Immature natural killer cell (primary cell): Measurements from ENCODE around the gene ETHE1. TPM values are rescaled to one million over a fixed set of nuclear protein-coding genes. Genes with fewer than 3 reads are reported as not detected.
"Not testable (repeated sequence)": the region's sequence is repeated elsewhere in the genome, so short reads cannot be mapped to it uniquely, and the experiment has no call there.

ENCODE experiments used
- DNase-seq, 3 donors: peaks; one replicate each; pipeline ENCODE4 v3.0.0; 2022; ENCODE audit warnings: mixed read lengths in 1 of 3
- H3K27ac Mint-ChIP-seq, 6 donors: one replicate each; pipeline ENCODE4 v1.8.0; 2020; ENCODE audit warnings: mixed read lengths in 6 of 6, mild to moderate bottlenecking in 5 of 6, inconsistent platforms in 4 of 6, moderate library complexity in 3 of 6
- H3K27me3 Mint-ChIP-seq, 3 donors: one replicate each; pipeline ENCODE4 v1.8.0; 2020 to 2021; ENCODE audit warnings: low read depth in 3 of 3, mild to moderate bottlenecking in 3 of 3, mixed read lengths in 3 of 3, moderate library complexity in 3 of 3, inconsistent platforms in 1 of 3
- H3K36me3 Mint-ChIP-seq, 3 donors: one replicate each; pipeline ENCODE4 v1.8.0; 2020; ENCODE audit warnings: mixed read lengths in 3 of 3, inconsistent platforms in 2 of 3, mild to moderate bottlenecking in 2 of 3
- H3K4me1 Mint-ChIP-seq, 2 donors: one replicate each; pipeline ENCODE4 v1.8.0; 2020; ENCODE audit warnings: inconsistent platforms in 2 of 2, mild to moderate bottlenecking in 2 of 2, mixed read lengths in 2 of 2, moderate library complexity in 1 of 2
- H3K4me3 Mint-ChIP-seq, 5 donors: one replicate each; pipeline ENCODE4 v1.8.0; 2020; ENCODE audit warnings: mild to moderate bottlenecking in 5 of 5, mixed read lengths in 5 of 5, inconsistent platforms in 3 of 5, moderate library complexity in 3 of 5
- H3K9me3 Mint-ChIP-seq, 6 donors: one replicate each; pipeline ENCODE4 v1.8.0; 2020; ENCODE audit warnings: mild to moderate bottlenecking in 6 of 6, mixed read lengths in 6 of 6, inconsistent platforms in 4 of 6, moderate library complexity in 3 of 6
- polyA plus RNA-seq, 3 donors: library from polyadenylated mRNA; unstranded; fragments of 300-500 nt; fragmentation: Illumina TruSeq; gene quantifications; one replicate each; pipeline ENCODE4 v1.2.3, GENCODE V29; 2021

The ETHE1 gene
- polyA plus RNA-seq, 3 donors from 2014 or later, result 70.5 to 156 (median 74.5) TPM

- H3K36me3 Mint-ChIP-seq, result peaks cover 0 to 4% (median 3%) of the 10 kb centered on the region in 3 donors
- no peaks in the 10 kb centered on the region for H3K9me3 Mint-ChIP-seq
- peaks cover 0 to 2% (median 0%) of the 10 kb centered on the region in 3 donors for H3K27me3 Mint-ChIP-seq
- H3K4me3 Mint-ChIP-seq, result peak overlapping the region; percentile 72 to 93 (median 80)
- DNase-seq, result peak in 1 of 3 donors; percentile 10
- peaks cover 27 to 47% of the 10 kb centered on the region in 2 donors for H3K4me1 Mint-ChIP-seq
- peak overlapping the region; percentile 54 to 94 (median 88) for H3K27ac Mint-ChIP-seq
Measured at GRCh38 chr19:43525836-43526771, 897 bp downstream of the ETHE1 start.

- peaks cover 27 to 47% of the 10 kb centered on the region in 2 donors for H3K4me1 Mint-ChIP-seq
- peaks cover 0 to 2% (median 0%) of the 10 kb centered on the region in 3 donors for H3K27me3 Mint-ChIP-seq
- peak overlapping the region; percentile 72 to 93 (median 80) for H3K4me3 Mint-ChIP-seq
- H3K9me3 Mint-ChIP-seq, result no peaks in the 10 kb centered on the region
- peak overlapping the region; percentile 54 to 94 (median 88) for H3K27ac Mint-ChIP-seq
- H3K36me3 Mint-ChIP-seq, result peaks cover 0 to 4% (median 3%) of the 10 kb centered on the region in 3 donors
- peak in 2 of 3 donors; percentile 21 to 30 for DNase-seq
Measured at GRCh38 chr19:43524922-43525835, 1.8 kb downstream of the ETHE1 start.

- not testable (repeated sequence) for H3K9me3 Mint-ChIP-seq, DNase-seq, H3K27me3 Mint-ChIP-seq, H3K4me3 Mint-ChIP-seq, H3K27ac Mint-ChIP-seq, H3K36me3 Mint-ChIP-seq
- peaks cover 32 to 53% of the 10 kb centered on the region in 2 donors for H3K4me1 Mint-ChIP-seq
Measured at GRCh38 chr19:43523696-43524095, 3.3 kb downstream of the ETHE1 start.

GRCh38 chr19:43522929-43523328 is 4.1 kb downstream of the ETHE1 start:
- Mint-ChIP-seq H3K9me3 (no peaks in the 10 kb centered on the region), H3K27ac (peak overlapping the region in 3 of 6 donors; percentile 35 to 79 (median 54)), H3K27me3 (peaks cover 0 to 2% (median 0%) of the 10 kb centered on the region in 3 donors), H3K36me3 (peaks cover 4 to 8% (median 7%) of the 10 kb centered on the region in 3 donors), H3K4me3 (peak overlapping the region in 1 of 5 donors; percentile 29), H3K4me1 (peaks cover 32 to 49% of the 10 kb centered on the region in 2 donors)
- DNase-seq, result no peak

- Mint-ChIP-seq H3K27me3 (peaks cover 0 to 1% (median 0%) of the 10 kb centered on the region in 3 donors), H3K27ac (peak overlapping the region in 3 of 6 donors; percentile 4 to 68 (median 59)), H3K4me3 (no peak overlapping the region), H3K36me3 (peaks cover 4 to 10% (median 8%) of the 10 kb centered on the region in 3 donors), H3K9me3 (no peaks in the 10 kb centered on the region), H3K4me1 (peaks cover 10 to 18% of the 10 kb centered on the region in 2 donors)
- peak; percentile 62 to 74 (median 70) for DNase-seq
Measured at GRCh38 chr19:43519436-43520088, 7.4 kb downstream of the ETHE1 start.

GRCh38 chr19:43518051-43518450 is 8.9 kb downstream of the ETHE1 start:
- Mint-ChIP-seq H3K36me3 (peaks cover 7 to 10% (median 8%) of the 10 kb centered on the region in 3 donors), H3K4me3 (no peak overlapping the region), H3K9me3 (no peaks in the 10 kb centered on the region), H3K27me3 (peaks cover 0 to 2% (median 0%) of the 10 kb centered on the region in 3 donors), H3K27ac (peak overlapping the region in 1 of 6 donors; percentile 64), H3K4me1 (peaks cover 7 to 11% of the 10 kb centered on the region in 2 donors)
- DNase-seq, result no peak

GRCh38 chr19:43512399-43512798 is 14.6 kb downstream of the ETHE1 start:
- H3K4me1 Mint-ChIP-seq, H3K4me3 Mint-ChIP-seq, H3K27me3 Mint-ChIP-seq, H3K9me3 Mint-ChIP-seq, DNase-seq: not testable (repeated sequence)
- Mint-ChIP-seq H3K36me3 (peaks cover 9 to 28% (median 11%) of the 10 kb centered on the region in 3 donors), H3K27ac (peak overlapping the region in 4 of 6 donors; percentile 0 to 58 (median 36))

GRCh38 chr19:43511324-43511723 is 15.7 kb downstream of the ETHE1 start:
- Mint-ChIP-seq H3K4me1 (peaks cover 0 to 1% of the 10 kb centered on the region in 2 donors), H3K36me3 (peaks cover 9 to 28% (median 11%) of the 10 kb centered on the region in 3 donors), H3K27ac (peak overlapping the region in 1 of 6 donors; percentile 26), H3K27me3 (peaks cover 0 to 3% (median 2%) of the 10 kb centered on the region in 3 donors), H3K4me3 (no peak overlapping the region), H3K9me3 (no peaks in the 10 kb centered on the region)
- DNase-seq, result no peak

- H3K4me3 Mint-ChIP-seq, result no peak overlapping the region
- H3K27ac Mint-ChIP-seq, result no peak overlapping the region
- H3K27me3 Mint-ChIP-seq, result peaks cover 0 to 3% (median 2%) of the 10 kb centered on the region in 3 donors
- peaks cover 9 to 25% (median 11%) of the 10 kb centered on the region in 3 donors for H3K36me3 Mint-ChIP-seq
- no peaks in the 10 kb centered on the region for H3K9me3 Mint-ChIP-seq
- DNase-seq, result no peak
- peaks cover 0 to 1% of the 10 kb centered on the region in 2 donors for H3K4me1 Mint-ChIP-seq
Measured at GRCh38 chr19:43510713-43511112, 16.3 kb downstream of the ETHE1 start.

GRCh38 chr19:43507880-43508279 is 19.1 kb downstream of the ETHE1 start:
- Mint-ChIP-seq H3K4me1 (peaks cover 20 to 21% of the 10 kb centered on the region in 2 donors), H3K36me3 (peaks cover 6 to 25% (median 11%) of the 10 kb centered on the region in 3 donors), H3K4me3 (no peak overlapping the region), H3K27me3 (peaks cover 0 to 6% (median 3%) of the 10 kb centered on the region in 3 donors), H3K27ac (peak overlapping the region in 1 of 6 donors; percentile 11), H3K9me3 (no peaks in the 10 kb centered on the region)
- DNase-seq, result no peak

- Mint-ChIP-seq H3K36me3 (peaks cover 6 to 21% (median 11%) of the 10 kb centered on the region in 3 donors), H3K9me3 (no peaks in the 10 kb centered on the region), H3K27ac (peak overlapping the region in 3 of 6 donors; percentile 26 to 50 (median 35)), H3K4me3 (no peak overlapping the region), H3K27me3 (peaks cover 0 to 6% (median 3%) of the 10 kb centered on the region in 3 donors), H3K4me1 (peaks cover 22 to 26% of the 10 kb centered on the region in 2 donors)
- no peak for DNase-seq
Measured at GRCh38 chr19:43506629-43507028, 20.4 kb downstream of the ETHE1 start.

GRCh38 chr19:43505941-43506340 is 21.1 kb downstream of the ETHE1 start:
- no peaks in the 10 kb centered on the region for H3K9me3 Mint-ChIP-seq
- H3K36me3 Mint-ChIP-seq, result peaks cover 7 to 16% (median 10%) of the 10 kb centered on the region in 3 donors
- H3K4me1 Mint-ChIP-seq, result peaks cover 22 to 26% of the 10 kb centered on the region in 2 donors
- DNase-seq, result no peak
- peak overlapping the region; percentile 44 to 92 (median 57) for H3K27ac Mint-ChIP-seq
- peaks cover 0 to 6% (median 3%) of the 10 kb centered on the region in 3 donors for H3K27me3 Mint-ChIP-seq
- H3K4me3 Mint-ChIP-seq, result peak overlapping the region; percentile 3 to 47 (median 27)

GRCh38 chr19:43505186-43505456 is 21.9 kb downstream of the ETHE1 start:
- no peak for DNase-seq

More at GRCh38 chr19:43505186-43505456, 21.9 kb downstream of the ETHE1 start:
- peak overlapping the region; percentile 64 to 92 (median 77) for H3K27ac Mint-ChIP-seq
- peaks cover 0 to 8% (median 3%) of the 10 kb centered on the region in 3 donors for H3K27me3 Mint-ChIP-seq
- H3K4me1 Mint-ChIP-seq, result peaks cover 23 to 26% of the 10 kb centered on the region in 2 donors
- peaks cover 9 to 12% (median 10%) of the 10 kb centered on the region in 3 donors for H3K36me3 Mint-ChIP-seq
- peak overlapping the region; percentile 53 to 97 (median 63) for H3K4me3 Mint-ChIP-seq
- no peaks in the 10 kb centered on the region for H3K9me3 Mint-ChIP-seq
